ES-I3 (cell line): ENCODE results near the gene SERP1.
A peak's percentile ranks its signal among the peaks of the same experiment; 100 is the strongest.

Source experiments
- H3K36me3 ChIP-seq: 2 replicates; pipeline ENCODE4 v1.6.1; 2013; ENCODE audit warnings: mild to moderate bottlenecking, low read length, control low read depth, moderate library complexity; ENCODE audit not compliant: insufficient read depth
- H3K4me1 ChIP-seq: 2 replicates; pipeline ENCODE4 v1.6.1; 2013; ENCODE audit warnings: mild to moderate bottlenecking, control low read depth, low read length; ENCODE audit not compliant: insufficient read depth
- H3K9ac ChIP-seq: 2 replicates; pipeline ENCODE4 v1.6.1; 2013; ENCODE audit warnings: low read depth, mild to moderate bottlenecking, low read length, moderate library complexity
- H3K9me3 ChIP-seq: 2 replicates; pipeline ENCODE4 v1.6.1; 2013; ENCODE audit warnings: mild to moderate bottlenecking, low read length, moderate library complexity; ENCODE audit not compliant: control insufficient read depth, insufficient read depth

The SERP1 gene

GRCh38 chr3:150545419-150546225 lies 674 bp downstream of the SERP1 start:
- H3K36me3 ChIP-seq = peaks cover 9% of the 10 kb centered on the region
- H3K9ac ChIP-seq = peak overlapping the region; percentile 86
- H3K4me1 ChIP-seq = no peaks in the 10 kb centered on the region
- H3K9me3 ChIP-seq = no peaks in the 10 kb centered on the region

- Histone ChIP-seq H3K4me1 (no peaks in the 10 kb centered on the region), H3K36me3 (peaks cover 9% of the 10 kb centered on the region), H3K9me3 (no peaks in the 10 kb centered on the region), H3K9ac (peak overlapping the region; percentile 86; the same call in 1 of the 2 replicates)
These were observed 1.6 kb downstream of the SERP1 start for GRCh38 chr3:150544726-150545125.

- H3K9ac ChIP-seq = no peak overlapping the region
- no peaks in the 10 kb centered on the region for H3K9me3 ChIP-seq
- no peaks in the 10 kb centered on the region for H3K4me1 ChIP-seq
- H3K36me3 ChIP-seq = peaks cover 4% of the 10 kb centered on the region
These were observed 2.3 kb downstream of the SERP1 start for GRCh38 chr3:150544041-150544440.

GRCh38 chr3:150543531-150543930 lies 2.8 kb downstream of the SERP1 start:
- Histone ChIP-seq H3K4me1 (no peaks in the 10 kb centered on the region), H3K9ac (no peak overlapping the region), H3K36me3 (peaks cover 4% of the 10 kb centered on the region), H3K9me3 (no peaks in the 10 kb centered on the region)

- Histone ChIP-seq H3K36me3 (peaks cover 4% of the 10 kb centered on the region), H3K9ac (no peak overlapping the region), H3K9me3 (no peaks in the 10 kb centered on the region), H3K4me1 (no peaks in the 10 kb centered on the region)
These were observed 3.2 kb downstream of the SERP1 start for GRCh38 chr3:150543128-150543527.

GRCh38 chr3:150540991-150541390 lies 5.3 kb downstream of the SERP1 start:
- Histone ChIP-seq H3K9ac (no peak overlapping the region), H3K9me3 (no peaks in the 10 kb centered on the region), H3K36me3 (peaks cover 4% of the 10 kb centered on the region), H3K4me1 (no peaks in the 10 kb centered on the region)

GRCh38 chr3:150540297-150540696 lies 6.0 kb downstream of the SERP1 start:
- Histone ChIP-seq H3K4me1 (no peaks in the 10 kb centered on the region), H3K9ac (no peak overlapping the region), H3K9me3 (no peaks in the 10 kb centered on the region), H3K36me3 (peaks cover 4% of the 10 kb centered on the region)

GRCh38 chr3:150538324-150539208 lies 7.7 kb downstream of the SERP1 start:
- no peaks in the 10 kb centered on the region for H3K4me1 ChIP-seq
- no peaks in the 10 kb centered on the region for H3K36me3 ChIP-seq
- no peak overlapping the region for H3K9ac ChIP-seq
- H3K9me3 ChIP-seq = no peaks in the 10 kb centered on the region

GRCh38 chr3:150535204-150535603 lies 11.1 kb downstream of the SERP1 start:
- no peaks in the 10 kb centered on the region for H3K4me1 ChIP-seq
- H3K36me3 ChIP-seq = no peaks in the 10 kb centered on the region
- no peaks in the 10 kb centered on the region for H3K9me3 ChIP-seq
- no peak overlapping the region for H3K9ac ChIP-seq

GRCh38 chr3:150531775-150532174 lies 14.5 kb downstream of the SERP1 start:
- H3K9ac ChIP-seq = no peak overlapping the region
- no peaks in the 10 kb centered on the region; the same call in 1 of the 2 replicates for H3K4me1 ChIP-seq
- no peaks in the 10 kb centered on the region for H3K36me3 ChIP-seq

GRCh38 chr3:150528354-150528797 lies 17.9 kb downstream of the SERP1 start:
- H3K36me3 ChIP-seq = no peaks in the 10 kb centered on the region
- H3K4me1 ChIP-seq = no peaks in the 10 kb centered on the region; the same call in 1 of the 2 replicates
- no peak overlapping the region for H3K9ac ChIP-seq
- H3K9me3 ChIP-seq = no peaks in the 10 kb centered on the region

More at GRCh38 chr3:150531775-150532174, 14.5 kb downstream of the SERP1 start:
- H3K9me3 ChIP-seq = no peaks in the 10 kb centered on the region

- Histone ChIP-seq H3K9ac (no peak overlapping the region), H3K36me3 (no peaks in the 10 kb centered on the region), H3K9me3 (no peaks in the 10 kb centered on the region), H3K4me1 (no peaks in the 10 kb centered on the region; the same call in 1 of the 2 replicates)
These were observed 18.6 kb downstream of the SERP1 start for GRCh38 chr3:150527464-150528255.

- Histone ChIP-seq H3K9me3 (no peaks in the 10 kb centered on the region), H3K36me3 (no peaks in the 10 kb centered on the region), H3K4me1 (no peaks in the 10 kb centered on the region; the same call in 1 of the 2 replicates), H3K9ac (no peak overlapping the region)
These were observed 22.8 kb downstream of the SERP1 start for GRCh38 chr3:150523538-150523937.

- Histone ChIP-seq H3K9ac (no peak overlapping the region), H3K9me3 (peaks cover 5% of the 10 kb centered on the region; the same call in 1 of the 2 replicates), H3K36me3 (no peaks in the 10 kb centered on the region), H3K4me1 (no peaks in the 10 kb centered on the region)
These were observed 24.8 kb downstream of the SERP1 start for GRCh38 chr3:150521463-150521862.
